ES-I3 (cell line): ENCODE results near the gene SETD2.

Experiments
- H3K36me3 ChIP-seq: 2 replicates; pipeline ENCODE4 v1.6.1; 2013; ENCODE audit warnings: mild to moderate bottlenecking, low read length, control low read depth, moderate library complexity; ENCODE audit not compliant: insufficient read depth
- H3K4me1 ChIP-seq: 2 replicates; pipeline ENCODE4 v1.6.1; 2013; ENCODE audit warnings: mild to moderate bottlenecking, control low read depth, low read length; ENCODE audit not compliant: insufficient read depth
- H3K9ac ChIP-seq: 2 replicates; pipeline ENCODE4 v1.6.1; 2013; ENCODE audit warnings: low read depth, mild to moderate bottlenecking, low read length, moderate library complexity
- H3K9me3 ChIP-seq: 2 replicates; pipeline ENCODE4 v1.6.1; 2013; ENCODE audit warnings: mild to moderate bottlenecking, low read length, moderate library complexity; ENCODE audit not compliant: control insufficient read depth, insufficient read depth

SETD2 gene

GRCh38 chr3:46993292-46993691, 170.6 kb downstream of the SETD2 start:
- Histone ChIP-seq H3K4me1 (peaks cover 11% of the 10 kb centered on the region), H3K9me3 (no peaks in the 10 kb centered on the region), H3K9ac (no peak overlapping the region), H3K36me3 (no peaks in the 10 kb centered on the region; the same call in 1 of the 2 replicates)

- H3K36me3 ChIP-seq = no peaks in the 10 kb centered on the region; the same call in 1 of the 2 replicates
- peaks cover 15% of the 10 kb centered on the region for H3K4me1 ChIP-seq
- H3K9ac ChIP-seq = no peak overlapping the region
- H3K9me3 ChIP-seq = no peaks in the 10 kb centered on the region
These were observed 171.7 kb downstream of the SETD2 start for GRCh38 chr3:46992231-46992630.

- Histone ChIP-seq H3K4me1 (peaks cover 22% of the 10 kb centered on the region), H3K9me3 (no peaks in the 10 kb centered on the region), H3K36me3 (no peaks in the 10 kb centered on the region; the same call in 1 of the 2 replicates), H3K9ac (no peak overlapping the region)
These were observed 172.3 kb downstream of the SETD2 start for GRCh38 chr3:46991406-46992165.

GRCh38 chr3:46990573-46991374, 173.1 kb downstream of the SETD2 start:
- no peaks in the 10 kb centered on the region; the same call in 1 of the 2 replicates for H3K36me3 ChIP-seq
- H3K4me1 ChIP-seq = peaks cover 23% of the 10 kb centered on the region
- no peaks in the 10 kb centered on the region for H3K9me3 ChIP-seq
- no peak overlapping the region for H3K9ac ChIP-seq

- Histone ChIP-seq H3K9ac (no peak overlapping the region), H3K36me3 (no peaks in the 10 kb centered on the region; the same call in 1 of the 2 replicates), H3K4me1 (peaks cover 23% of the 10 kb centered on the region), H3K9me3 (no peaks in the 10 kb centered on the region)
These were observed 174.6 kb downstream of the SETD2 start for GRCh38 chr3:46989146-46989810.

- Histone ChIP-seq H3K9ac (no peak overlapping the region), H3K9me3 (no peaks in the 10 kb centered on the region), H3K36me3 (no peaks in the 10 kb centered on the region; the same call in 1 of the 2 replicates), H3K4me1 (peaks cover 23% of the 10 kb centered on the region)
These were observed 175.3 kb downstream of the SETD2 start for GRCh38 chr3:46988616-46989015.

GRCh38 chr3:46987743-46988401, 176.0 kb downstream of the SETD2 start:
- no peaks in the 10 kb centered on the region; the same call in 1 of the 2 replicates for H3K36me3 ChIP-seq
- H3K4me1 ChIP-seq = peaks cover 23% of the 10 kb centered on the region
- H3K9me3 ChIP-seq = no peaks in the 10 kb centered on the region
- H3K9ac ChIP-seq = peak overlapping the region; percentile 32

GRCh38 chr3:46987319-46987742, 176.6 kb downstream of the SETD2 start:
- Histone ChIP-seq H3K9ac (peak overlapping the region; percentile 16; the same call in 1 of the 2 replicates), H3K9me3 (no peaks in the 10 kb centered on the region), H3K36me3 (no peaks in the 10 kb centered on the region), H3K4me1 (peaks cover 23% of the 10 kb centered on the region)

GRCh38 chr3:46986782-46987310, 177.1 kb downstream of the SETD2 start:
- no peaks in the 10 kb centered on the region for H3K9me3 ChIP-seq
- peaks cover 26% of the 10 kb centered on the region for H3K4me1 ChIP-seq
- H3K9ac ChIP-seq = no peak overlapping the region
- no peaks in the 10 kb centered on the region for H3K36me3 ChIP-seq

GRCh38 chr3:46986055-46986730, 177.7 kb downstream of the SETD2 start:
- no peaks in the 10 kb centered on the region for H3K36me3 ChIP-seq
- H3K4me1 ChIP-seq = peaks cover 32% of the 10 kb centered on the region
- no peak overlapping the region for H3K9ac ChIP-seq
- H3K9me3 ChIP-seq = no peaks in the 10 kb centered on the region

GRCh38 chr3:46985588-46985987, 178.3 kb downstream of the SETD2 start:
- H3K9me3 ChIP-seq = no peaks in the 10 kb centered on the region
- H3K36me3 ChIP-seq = no peaks in the 10 kb centered on the region
- H3K9ac ChIP-seq = no peak overlapping the region
- peaks cover 34% of the 10 kb centered on the region for H3K4me1 ChIP-seq

GRCh38 chr3:46984591-46985459, 179.1 kb downstream of the SETD2 start:
- Histone ChIP-seq H3K9me3 (no peaks in the 10 kb centered on the region), H3K36me3 (no peaks in the 10 kb centered on the region), H3K9ac (no peak overlapping the region), H3K4me1 (peaks cover 34% of the 10 kb centered on the region)

- no peak overlapping the region for H3K9ac ChIP-seq
- no peaks in the 10 kb centered on the region for H3K9me3 ChIP-seq
- peaks cover 22% of the 10 kb centered on the region for H3K4me1 ChIP-seq
- H3K36me3 ChIP-seq = no peaks in the 10 kb centered on the region
These were observed 181.4 kb downstream of the SETD2 start for GRCh38 chr3:46982546-46982945.
